Trophoblast cell (in vitro differentiated cells and primary cell): ENCODE measurements around the gene OXCT2.
"Not testable (repeated sequence)": the region's sequence is repeated elsewhere in the genome, so short reads cannot be mapped to it uniquely, and the experiment has no call there.

ENCODE experiments used
- DNase-seq, 2 donors: peaks; one replicate each; pipeline ENCODE4 v3.0.0-alpha.2; 2016
- H2AFZ ChIP-seq: 2 replicates; pipeline ENCODE4 v1.6.1; 2013; ENCODE audit warnings: low read length, moderate library complexity, mild to moderate bottlenecking; ENCODE audit not compliant: insufficient read depth, poor library complexity
- H2AK5ac ChIP-seq: 2 replicates; pipeline ENCODE4 v1.6.1; 2013; ENCODE audit warnings: mild to moderate bottlenecking, low read length
- H2BK120ac ChIP-seq: 2 replicates; pipeline ENCODE4 v1.6.1; 2013; ENCODE audit warnings: low read length, mild to moderate bottlenecking, moderate library complexity; ENCODE audit not compliant: insufficient read depth, poor library complexity
- H2BK12ac ChIP-seq: 2 replicates; pipeline ENCODE4 v1.6.1; 2013; ENCODE audit warnings: mild to moderate bottlenecking, low read length, moderate library complexity
- H2BK5ac ChIP-seq: 2 replicates; pipeline ENCODE4 v1.6.1; 2013; ENCODE audit warnings: low read length, low read depth, moderate library complexity, mild to moderate bottlenecking; ENCODE audit not compliant: poor library complexity
- H3K14ac ChIP-seq: 2 replicates; pipeline ENCODE4 v1.6.1; 2013; ENCODE audit warnings: mild to moderate bottlenecking, low read length
- H3K18ac ChIP-seq: 2 replicates; pipeline ENCODE4 v1.6.1; 2013; ENCODE audit warnings: mild to moderate bottlenecking, low read length
- H3K23ac ChIP-seq: 2 replicates; pipeline ENCODE4 v1.6.1; 2013; ENCODE audit warnings: low read length
- H3K27ac ChIP-seq: 2 replicates; pipeline ENCODE4 v1.5.1; 2013; ENCODE audit warnings: low read depth, mild to moderate bottlenecking, inconsistent platforms, low read length, moderate library complexity
- H3K27me3 ChIP-seq: 2 replicates; pipeline ENCODE4 v1.6.1; 2013; ENCODE audit warnings: inconsistent platforms, mild to moderate bottlenecking, low read length, moderate library complexity; ENCODE audit not compliant: insufficient read depth
- H3K36me3 ChIP-seq, 2 experiments: 1 replicate in 1 of 2; 2 replicates in 1 of 2; pipeline ENCODE4 v1.6.1; 2013; ENCODE audit warnings: low read length in 2 of 2, mild to moderate bottlenecking in 2 of 2, moderate library complexity in 1 of 2; ENCODE audit not compliant: insufficient read depth in 2 of 2, control insufficient read depth in 1 of 2
- H3K4ac ChIP-seq: 2 replicates; pipeline ENCODE4 v1.6.1; 2013; ENCODE audit warnings: low read depth, mild to moderate bottlenecking, low read length, moderate library complexity
- H3K4me1 ChIP-seq, 2 experiments: 1 replicate in 1 of 2; 2 replicates in 1 of 2; pipeline ENCODE4 v1.6.1; 2013; ENCODE audit warnings: low read length in 2 of 2, mild to moderate bottlenecking in 2 of 2, moderate library complexity in 1 of 2; ENCODE audit not compliant: insufficient read depth in 2 of 2, control insufficient read depth in 1 of 2
- H3K4me2 ChIP-seq: 2 replicates; pipeline ENCODE4 v1.6.1; 2013; ENCODE audit warnings: inconsistent platforms, mild to moderate bottlenecking, low read length, moderate library complexity
- H3K4me3 ChIP-seq: 2 replicates; pipeline ENCODE4 v1.5.1; 2013; ENCODE audit warnings: mild to moderate bottlenecking, low read depth, low read length, inconsistent platforms
- H3K79me1 ChIP-seq: one replicate; pipeline ENCODE4 v1.6.1; 2013; ENCODE audit warnings: low read length
- H3K79me2 ChIP-seq: 2 replicates; pipeline ENCODE4 v1.6.1; 2013; ENCODE audit warnings: low read length, mild to moderate bottlenecking; ENCODE audit not compliant: control insufficient read depth, insufficient read depth, poor library complexity
- H3K9ac ChIP-seq: 2 replicates; pipeline ENCODE4 v1.6.1; 2013; ENCODE audit warnings: mild to moderate bottlenecking, low read length
- H3K9me3 ChIP-seq: 2 replicates; pipeline ENCODE4 v1.6.1; 2013; ENCODE audit warnings: low read depth, mild to moderate bottlenecking, control low read depth, inconsistent platforms, low read length; ENCODE audit not compliant: insufficient read depth
- H4K12ac ChIP-seq: 2 replicates; pipeline ENCODE4 v1.6.1; 2013; ENCODE audit warnings: low read depth, mild to moderate bottlenecking, low read length, moderate library complexity
- H4K8ac ChIP-seq: 2 replicates; pipeline ENCODE4 v1.6.1; 2013; ENCODE audit warnings: low read depth, mild to moderate bottlenecking, low read length, moderate library complexity
- H4K91ac ChIP-seq: one replicate; pipeline ENCODE4 v1.6.1; 2013; ENCODE audit warnings: low read depth, mild to moderate bottlenecking, low read length, moderate library complexity
- WGBS: extraction: QIAGEN DNeasy Blood & Tissue Kit; methylation state at CpG from one replicate; pipeline ENCODE4 v1.1.7; 2013; ENCODE audit warnings: missing lambda C conversion rate; ENCODE audit not compliant: insufficient read length, insufficient coverage; ENCODE audit errors: extremely low coverage; 5-methylcytosine and 5-hydroxymethylcytosine counted together

Gene OXCT2

GRCh38 chr1:39766466-39766865, 4.7 kb downstream of the OXCT2 start:
- not testable (repeated sequence) for H3K4ac ChIP-seq, H2BK5ac ChIP-seq, H3K79me1 ChIP-seq, H4K91ac ChIP-seq, H3K18ac ChIP-seq, H4K8ac ChIP-seq, H2BK120ac ChIP-seq, H3K27ac ChIP-seq, H3K27me3 ChIP-seq, H2BK12ac ChIP-seq, H3K4me3 ChIP-seq, H2AK5ac ChIP-seq, H3K23ac ChIP-seq, H3K36me3 ChIP-seq, H3K9ac ChIP-seq, H4K12ac ChIP-seq, H3K4me2 ChIP-seq, H3K79me2 ChIP-seq, H2AFZ ChIP-seq, H3K9me3 ChIP-seq, DNase-seq, H3K4me1 ChIP-seq, H3K14ac ChIP-seq
- no CpG with 5 or more reads among the region's 5 CpGs for WGBS

- H3K36me3 ChIP-seq, H3K14ac ChIP-seq, H3K4me2 ChIP-seq, H4K12ac ChIP-seq, H3K79me2 ChIP-seq, H3K9me3 ChIP-seq, H2BK5ac ChIP-seq, DNase-seq, H2AK5ac ChIP-seq, H3K79me1 ChIP-seq, H3K4me3 ChIP-seq, H3K9ac ChIP-seq, H3K27me3 ChIP-seq, H3K27ac ChIP-seq, H2AFZ ChIP-seq, H3K4ac ChIP-seq, H3K18ac ChIP-seq, H3K4me1 ChIP-seq, H4K91ac ChIP-seq, H2BK12ac ChIP-seq, H4K8ac ChIP-seq, H2BK120ac ChIP-seq, H3K23ac ChIP-seq: not testable (repeated sequence)
- WGBS: no CpG with 5 or more reads among the region's 19 CpGs
Observed at GRCh38 chr1:39764512-39764911, 6.6 kb downstream of the OXCT2 start.

- H3K4me3 ChIP-seq, H3K4ac ChIP-seq, H4K91ac ChIP-seq, H3K79me1 ChIP-seq, H3K36me3 ChIP-seq, H2BK5ac ChIP-seq, H3K18ac ChIP-seq, H2BK12ac ChIP-seq, H2AK5ac ChIP-seq, H4K12ac ChIP-seq, H3K27me3 ChIP-seq, H2AFZ ChIP-seq, DNase-seq, H3K23ac ChIP-seq, H3K9ac ChIP-seq, H3K14ac ChIP-seq, H3K4me2 ChIP-seq, H2BK120ac ChIP-seq, H4K8ac ChIP-seq, H3K4me1 ChIP-seq, H3K9me3 ChIP-seq, H3K79me2 ChIP-seq, H3K27ac ChIP-seq: not testable (repeated sequence)
- WGBS: no CpG with 5 or more reads among the region's 18 CpGs
Observed at GRCh38 chr1:39763619-39764374, 7.4 kb downstream of the OXCT2 start.

GRCh38 chr1:39762550-39763540, 8.3 kb downstream of the OXCT2 start:
- Histone ChIP-seq H3K4me3 (no peak overlapping the region), H4K91ac (no peak overlapping the region), H4K8ac (no peak overlapping the region), H3K23ac (no peak overlapping the region), H3K27ac (no peak overlapping the region), H3K4me1 (peaks cover 7 to 8% of the 10 kb centered on the region in 2 experiments), H3K79me1 (no peaks in the 10 kb centered on the region), H3K9me3 (no peaks in the 10 kb centered on the region), H3K9ac (no peak overlapping the region), H3K4ac (no peak overlapping the region), H2AK5ac (no peak overlapping the region), H2AFZ (no peak overlapping the region), H3K79me2 (no peaks in the 10 kb centered on the region), H2BK120ac (no peak overlapping the region), H3K36me3 (no peaks in the 10 kb centered on the region), H3K27me3 (no peaks in the 10 kb centered on the region), H3K18ac (no peak overlapping the region), H3K14ac (no peak overlapping the region), H2BK5ac (no peak overlapping the region), H3K4me2 (no peak overlapping the region), H4K12ac (no peak overlapping the region), H2BK12ac (no peak overlapping the region)
- no CpG with 5 or more reads among the region's 30 CpGs for WGBS
- no peak for DNase-seq
